Neutrophil (primary cell): ENCODE results near the gene HOXA10.
A peak's percentile ranks its signal among the peaks of the same experiment; 100 is the strongest.

Experiments used
- H3K27ac ChIP-seq: fragments of 200-600 bp; sonication (generic); 2 replicates; pipeline ENCODE4 v1.5.1; 2016; ENCODE audit warnings: mild to moderate bottlenecking, moderate library complexity
- H3K27me3 ChIP-seq: fragments of 200-600 bp; sonication (generic); 2 replicates; pipeline ENCODE4 v1.6.0; 2016; ENCODE audit warnings: mild to moderate bottlenecking
- H3K36me3 ChIP-seq: fragments of 200-600 bp; sonication (generic); 2 replicates; pipeline ENCODE4 v1.5.1; 2017
- H3K4me1 ChIP-seq, 2 experiments: fragments of 200-600 bp in 1 of 2; sonication (generic) in 1 of 2; 1 replicate in 1 of 2; 2 replicates in 1 of 2; pipeline versions ENCODE4 v1.5.1 to v1.6.1; 2013 to 2016; ENCODE audit warnings: low read depth in 1 of 2, low read length in 1 of 2, mild to moderate bottlenecking in 1 of 2, moderate library complexity in 1 of 2; ENCODE audit not compliant: control insufficient read depth in 1 of 2, insufficient read depth in 1 of 2
- H3K4me3 ChIP-seq, 2 experiments: fragments of 200-600 bp in 1 of 2; sonication (generic) in 1 of 2; 1 replicate in 1 of 2; 2 replicates in 1 of 2; pipeline ENCODE4 v1.5.1; 2013 to 2016; ENCODE audit warnings: low read depth in 1 of 2, low read length in 1 of 2, mild to moderate bottlenecking in 1 of 2, moderate library complexity in 1 of 2
- H3K9me3 ChIP-seq: fragments of 200-600 bp; sonication (generic); 2 replicates; pipeline ENCODE4 v1.5.1; 2016
- CTCF ChIP-seq: fragments of 200-600 bp; sonication (generic); IDR thresholded peaks from 2 replicates; pipeline ENCODE4 v1.5.1; 2016; ENCODE audit warnings: antibody characterized with exemption

HOXA10 gene

GRCh38 chr7:27132214-27132613, 41.9 kb downstream of the HOXA10 start:
- Histone ChIP-seq H3K4me1 (peaks cover 25 to 31% of the 10 kb centered on the region in 2 experiments), H3K27ac (no peak overlapping the region), H3K9me3 (no peaks in the 10 kb centered on the region), H3K4me3 (no peak overlapping the region), H3K27me3 (peaks cover 63% of the 10 kb centered on the region), H3K36me3 (no peaks in the 10 kb centered on the region)
- TF ChIP-seq CTCF: no peak

DNA sequence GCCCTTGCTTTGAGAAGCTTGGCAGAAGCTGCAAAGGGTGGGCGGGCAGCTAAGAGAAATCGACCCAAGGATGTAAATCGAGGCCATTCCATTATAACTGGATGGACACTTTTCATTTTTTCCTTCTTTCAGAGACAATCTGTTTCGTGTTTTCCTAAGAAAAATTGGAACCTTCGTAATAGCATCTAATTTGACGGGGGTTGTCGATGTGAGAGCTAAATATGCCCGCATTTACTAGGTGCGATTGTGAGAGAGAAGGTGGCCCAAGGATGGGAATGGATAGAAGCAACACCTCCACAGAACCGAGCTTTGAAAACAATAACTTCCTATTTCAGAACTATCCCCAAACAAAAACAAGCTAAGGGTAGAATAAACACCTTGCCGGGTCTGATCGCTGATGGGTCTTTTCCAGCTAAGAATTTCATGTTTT, 42.7 kb downstream of the HOXA10 start:
- Histone ChIP-seq H3K4me3 (peak overlapping the region; percentile 66 to 81), H3K4me1 (peaks cover 25 to 31% of the 10 kb centered on the region in 2 experiments), H3K27ac (peak overlapping the region; percentile 77), H3K27me3 (peaks cover 63% of the 10 kb centered on the region), H3K9me3 (no peaks in the 10 kb centered on the region), H3K36me3 (no peaks in the 10 kb centered on the region)
- TF ChIP-seq CTCF: no peak

DNA sequence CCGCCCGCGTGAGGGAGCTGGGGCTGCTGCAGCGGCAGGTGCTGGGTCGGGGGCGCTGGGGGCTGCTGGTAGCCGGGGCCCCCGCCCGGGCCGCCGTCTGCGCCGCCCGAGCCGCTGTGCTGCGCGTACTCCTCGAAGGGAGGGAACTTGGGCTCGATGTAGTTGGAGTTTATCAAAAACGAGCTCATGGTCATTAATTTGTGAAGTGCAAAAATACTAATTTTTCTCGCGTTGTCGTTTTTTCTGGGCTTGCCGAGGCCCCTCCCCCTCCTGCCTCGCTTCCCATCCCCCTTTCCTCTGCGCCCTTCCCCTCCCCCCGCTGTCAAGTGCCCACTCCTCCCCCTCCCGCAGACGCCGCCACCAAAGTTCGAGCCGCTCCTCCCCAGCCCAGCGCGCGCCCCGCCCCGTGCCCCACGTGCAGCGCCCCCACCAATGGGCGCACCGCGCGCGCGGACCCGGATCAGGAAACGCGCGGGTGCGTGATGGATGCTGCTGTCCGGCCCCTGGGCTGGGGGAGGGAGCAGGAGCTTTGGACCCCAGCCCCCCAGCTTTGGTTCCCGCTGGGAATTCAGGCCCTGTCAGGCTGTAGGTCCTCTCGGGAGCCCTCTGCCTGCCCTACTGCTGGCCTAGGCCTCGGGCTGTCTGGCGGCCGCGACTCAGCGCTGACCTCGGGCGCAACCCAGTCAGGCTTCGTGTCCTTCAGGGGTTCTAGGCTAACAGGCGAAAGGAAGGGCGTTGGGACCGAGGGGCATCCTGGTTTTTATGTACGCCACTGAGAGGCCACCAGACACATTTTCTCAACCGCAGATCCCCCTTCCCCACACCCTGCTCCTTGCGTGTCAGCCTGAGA, 43.4 kb downstream of the HOXA10 start, which contains the start of gene HOXA4:
HOXA4 (minus strand) TSS at position 218 of the 850 bp plus-strand sequence; CDS start at position 194, 24 bp downstream.
- Histone ChIP-seq H3K27ac (peak within 1 kb of the TSS; percentile 77), H3K27me3 (peaks cover 63% of the 10 kb centered on the region), H3K36me3 (no peaks in the 10 kb centered on the region), H3K4me1 (peaks cover 25 to 28% of the 10 kb centered on the region in 2 experiments), H3K4me3 (peak within 1 kb of the TSS; percentile 66 to 81), H3K9me3 (no peaks in the 10 kb centered on the region)
- TF ChIP-seq CTCF: peak; percentile 10

DNA sequence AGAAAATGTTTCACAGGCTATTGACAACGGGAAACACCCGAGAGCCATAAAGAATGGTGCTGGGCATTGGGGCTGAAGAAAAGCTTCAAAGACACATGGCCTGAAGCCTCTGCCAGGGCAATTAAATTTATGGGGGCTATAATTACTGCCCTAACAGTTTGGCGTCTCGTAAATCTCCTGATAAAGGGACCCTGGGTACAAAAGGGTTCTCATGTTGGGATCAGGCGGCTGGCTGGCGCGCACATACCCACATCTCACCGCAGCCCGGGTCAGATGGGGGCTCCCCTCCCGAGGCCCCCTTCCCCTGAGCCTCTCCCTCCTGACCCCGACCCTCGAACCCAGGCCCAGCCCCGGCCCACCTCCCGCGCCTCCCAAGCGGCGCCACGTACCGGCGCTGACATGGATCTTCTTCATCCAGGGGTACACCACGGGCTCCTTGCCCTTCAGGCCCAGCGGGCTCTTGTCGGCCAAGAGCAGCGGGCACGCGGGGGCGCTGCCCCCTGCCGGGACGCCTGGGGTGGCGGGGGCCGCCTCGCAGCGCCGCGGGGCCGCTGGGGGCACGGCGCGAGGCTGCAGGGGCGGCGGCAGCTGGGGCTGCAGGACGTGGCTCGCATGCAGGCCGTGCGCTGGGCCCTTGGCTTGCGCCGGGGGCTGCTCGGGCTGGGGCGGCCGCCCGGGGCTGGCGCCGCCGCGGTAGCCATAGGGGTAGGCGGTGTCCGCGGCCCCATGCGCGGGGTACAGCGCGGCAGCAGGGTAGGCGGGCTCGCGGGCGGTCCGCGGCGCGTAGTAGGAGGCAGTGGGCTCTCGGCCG, 44.2 kb downstream of the HOXA10 start:
- Histone ChIP-seq H3K36me3 (no peaks in the 10 kb centered on the region), H3K4me3 (peak overlapping the region; percentile 66 to 81), H3K27ac (peak overlapping the region; percentile 77), H3K4me1 (peaks cover 17 to 20% of the 10 kb centered on the region in 2 experiments), H3K9me3 (no peaks in the 10 kb centered on the region), H3K27me3 (peaks cover 62% of the 10 kb centered on the region)
- TF ChIP-seq CTCF: no peak

DNA sequence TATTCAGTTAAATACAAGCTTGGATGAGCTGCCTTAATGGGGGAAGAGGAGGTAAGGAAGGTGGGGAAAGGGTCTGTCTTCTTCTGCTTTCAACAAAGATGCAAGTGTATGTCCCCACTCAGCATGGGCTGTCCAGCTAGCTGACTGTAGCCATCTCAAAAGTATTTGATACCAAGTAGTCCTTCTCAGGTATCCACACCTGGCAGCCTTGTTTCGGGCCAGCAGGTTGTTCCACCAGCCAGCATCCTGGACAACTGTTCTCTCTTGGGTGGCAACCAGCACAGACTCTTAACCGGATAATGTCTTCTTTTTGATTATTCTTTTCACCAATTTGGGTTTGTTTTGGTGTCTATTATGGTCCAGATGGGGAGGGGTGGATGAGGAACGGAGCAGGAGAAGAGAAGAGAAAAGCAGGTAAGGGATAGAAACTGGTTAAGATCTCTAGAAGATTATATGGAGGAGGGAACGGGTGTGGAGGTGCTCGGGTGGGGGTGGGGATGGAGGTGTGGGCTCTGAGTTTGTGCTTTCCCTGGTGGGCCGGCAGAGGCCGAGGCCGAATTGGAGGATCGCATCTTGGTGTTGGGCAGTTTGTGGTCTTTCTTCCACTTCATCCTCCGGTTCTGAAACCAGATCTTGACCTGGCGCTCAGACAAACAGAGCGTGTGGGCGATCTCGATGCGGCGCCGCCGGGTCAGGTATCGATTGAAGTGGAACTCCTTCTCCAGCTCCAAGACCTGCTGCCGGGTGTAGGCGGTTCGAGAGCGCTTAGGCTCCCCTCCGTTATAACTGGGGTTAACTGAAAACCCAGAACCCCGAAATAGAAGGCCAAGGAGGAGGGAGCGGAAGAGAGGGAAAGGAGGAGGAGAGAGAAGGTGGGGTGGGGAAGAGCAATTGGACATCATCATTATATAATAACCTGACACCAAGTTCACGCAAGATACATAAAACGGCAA, 45.1 kb downstream of the HOXA10 start:
- no peak overlapping the region for H3K4me3 ChIP-seq

More for the DNA sequence above, 45.1 kb downstream of the HOXA10 start:
- Histone ChIP-seq H3K9me3 (no peaks in the 10 kb centered on the region), H3K27me3 (peaks cover 64% of the 10 kb centered on the region), H3K36me3 (no peaks in the 10 kb centered on the region), H3K27ac (no peak overlapping the region), H3K4me1 (peaks cover 9 to 11% of the 10 kb centered on the region in 2 experiments)
- TF ChIP-seq CTCF: no peak
